Endodermal cell (in vitro differentiated cells): ENCODE measurements around the gene NBEAL2. TPM values are rescaled to one million over a fixed set of nuclear protein-coding genes. Genes with fewer than 3 reads are reported as not detected.
"Not testable (repeated sequence)": the region's sequence is repeated elsewhere in the genome, so short reads cannot be mapped to it uniquely, and the experiment has no call there.

ENCODE experiments used
- DNase-seq: peaks from one replicate; pipeline ENCODE4 v3.0.0-alpha.2; 2017
- H3K27ac ChIP-seq: 2 replicates; pipeline ENCODE4 v1.5.1; 2013; ENCODE audit warnings: mild to moderate bottlenecking, low read depth, low read length, moderate library complexity
- H3K27me3 ChIP-seq: 2 replicates; pipeline ENCODE4 v1.6.1; 2013; ENCODE audit warnings: mild to moderate bottlenecking, low read length, moderate library complexity; ENCODE audit not compliant: insufficient read depth, control insufficient read depth, poor library complexity, severe bottlenecking
- H3K36me3 ChIP-seq: 2 replicates; pipeline ENCODE4 v1.7.0; 2013; ENCODE audit warnings: mild to moderate bottlenecking, low read length, moderate library complexity; ENCODE audit not compliant: control insufficient read depth, insufficient read depth
- H3K4me1 ChIP-seq: one replicate; pipeline ENCODE4 v1.7.0; 2013; ENCODE audit warnings: low read length; ENCODE audit not compliant: control insufficient read depth, insufficient read depth
- H3K4me3 ChIP-seq: 2 replicates; pipeline ENCODE4 v1.5.1; 2013; ENCODE audit warnings: mild to moderate bottlenecking, low read length, moderate library complexity
- H3K9ac ChIP-seq: 2 replicates; pipeline ENCODE4 v1.6.1; 2013; ENCODE audit warnings: mild to moderate bottlenecking, low read length, moderate library complexity; ENCODE audit not compliant: poor library complexity, severe bottlenecking; ENCODE audit errors: extremely low read depth
- H3K9me3 ChIP-seq: 2 replicates; pipeline ENCODE4 v1.6.1; 2013; ENCODE audit warnings: mild to moderate bottlenecking, low read length, moderate library complexity; ENCODE audit not compliant: control insufficient read depth
- H3K27ac Mint-ChIP-seq: 2 replicates; pipeline ENCODE4 v1.8.0; 2020; ENCODE audit warnings: mixed read lengths
- H3K27me3 Mint-ChIP-seq: 2 replicates; pipeline ENCODE4 v1.8.0; 2021; ENCODE audit warnings: mild to moderate bottlenecking, mixed read lengths; ENCODE audit not compliant: insufficient read depth
- H3K36me3 Mint-ChIP-seq: 2 replicates; pipeline ENCODE4 v1.8.0; 2020; ENCODE audit warnings: low read depth, mixed read lengths
- H3K4me1 Mint-ChIP-seq: 2 replicates; pipeline ENCODE4 v1.8.0; 2020; ENCODE audit warnings: mixed read lengths
- H3K4me3 Mint-ChIP-seq: 2 replicates; pipeline ENCODE4 v1.8.0; 2020; ENCODE audit warnings: mild to moderate bottlenecking, moderate library complexity, mixed read lengths
- H3K9me3 Mint-ChIP-seq: 2 replicates; pipeline ENCODE4 v1.8.0; 2020; ENCODE audit warnings: mild to moderate bottlenecking, mixed read lengths
- CTCF ChIP-seq: fragments of 200-600 bp; sonication (generic); conservative IDR thresholded peaks from 2 replicates; pipeline ENCODE4 v1.5.0; 2021; ENCODE audit warnings: antibody characterized with exemption, mild to moderate bottlenecking
- WGBS, 2 experiments: methylation state at CpG; one replicate each; pipeline versions ENCODE4 v1.1.5 to v1.1.7; 2013; ENCODE audit warnings: missing lambda C conversion rate in 2 of 2, mixed read lengths in 1 of 2; ENCODE audit not compliant: insufficient coverage in 1 of 2, insufficient read length in 1 of 2; 5-methylcytosine and 5-hydroxymethylcytosine counted together
- total RNA-seq, 2 donors: library from RNA; stranded (reverse); fragmentation: NEBNext Ultra II Directional in 1 of 2; extraction: Animal tissue kit (Norgen Biotek cat#: 25700) in 1 of 2; gene quantifications; 2 replicates in 1 of 2; 3 replicates in 1 of 2; pipeline ENCODE4 v1.2.1, GENCODE V29; 2021

NBEAL2 gene
- total RNA-seq, 2 donors from 2014 or later: 59.2 to 64.0 TPM

GRCh38 chr3:47028146-47028545, 48.7 kb downstream of the NBEAL2 start:
- Histone ChIP-seq H3K27me3 (no peaks in the 10 kb centered on the region), H3K27ac (peak overlapping the region; percentile 7), H3K36me3 (peaks cover 14% of the 10 kb centered on the region), H3K4me3 (no peak overlapping the region), H3K4me1 (peaks cover 12% of the 10 kb centered on the region), H3K9ac (peak overlapping the region; percentile 2), H3K9me3 (no peaks in the 10 kb centered on the region)
- Mint-ChIP-seq H3K36me3 (peaks cover 24% of the 10 kb centered on the region), H3K27me3 (no peaks in the 10 kb centered on the region), H3K27ac (peak overlapping the region; percentile 84), H3K4me3 (no peak overlapping the region), H3K4me1 (peaks cover 33% of the 10 kb centered on the region), H3K9me3 (no peaks in the 10 kb centered on the region)
- TF ChIP-seq CTCF: no peak
- DNase-seq: peak; percentile 52
- WGBS, 2 experiments: 73 to 83% methylated on average over 1 to 3 of the region's 3 CpGs

- no peak for DNase-seq
- peaks cover 16% of the 10 kb centered on the region for H3K36me3 ChIP-seq
- peaks cover 12% of the 10 kb centered on the region for H3K4me1 ChIP-seq
- TF ChIP-seq CTCF: no peak
- H3K4me3 Mint-ChIP-seq: no peak overlapping the region
- WGBS, 2 experiments: 100% methylated on average over 1 of the region's 1 CpG
- H3K9me3 ChIP-seq: no peaks in the 10 kb centered on the region
- H3K27ac Mint-ChIP-seq: peak overlapping the region; percentile 84
- no peaks in the 10 kb centered on the region for H3K27me3 ChIP-seq
- H3K9me3 Mint-ChIP-seq: no peaks in the 10 kb centered on the region
- peaks cover 33% of the 10 kb centered on the region for H3K4me1 Mint-ChIP-seq
- H3K9ac ChIP-seq: no peak overlapping the region
- H3K27me3 Mint-ChIP-seq: no peaks in the 10 kb centered on the region
- H3K27ac ChIP-seq: no peak overlapping the region
- no peak overlapping the region for H3K4me3 ChIP-seq
- H3K36me3 Mint-ChIP-seq: peaks cover 27% of the 10 kb centered on the region
Observed at GRCh38 chr3:47028667-47029066, 49.2 kb downstream of the NBEAL2 start.

- H3K36me3 ChIP-seq: peaks cover 36% of the 10 kb centered on the region
- not testable (repeated sequence) for H3K9me3 Mint-ChIP-seq, DNase-seq, H3K9ac ChIP-seq, H3K4me3 ChIP-seq, H3K4me1 ChIP-seq, H3K9me3 ChIP-seq, H3K27me3 Mint-ChIP-seq, H3K27ac ChIP-seq, H3K27ac Mint-ChIP-seq, H3K27me3 ChIP-seq, H3K4me3 Mint-ChIP-seq
- 89 to 100% methylated on average over 1 to 2 of the region's 4 CpGs for WGBS, 2 experiments
- Mint-ChIP-seq H3K36me3 (peaks cover 44% of the 10 kb centered on the region), H3K4me1 (peaks cover 17% of the 10 kb centered on the region)
Observed at GRCh38 chr3:47031041-47031440, 51.6 kb downstream of the NBEAL2 start.

DNA sequence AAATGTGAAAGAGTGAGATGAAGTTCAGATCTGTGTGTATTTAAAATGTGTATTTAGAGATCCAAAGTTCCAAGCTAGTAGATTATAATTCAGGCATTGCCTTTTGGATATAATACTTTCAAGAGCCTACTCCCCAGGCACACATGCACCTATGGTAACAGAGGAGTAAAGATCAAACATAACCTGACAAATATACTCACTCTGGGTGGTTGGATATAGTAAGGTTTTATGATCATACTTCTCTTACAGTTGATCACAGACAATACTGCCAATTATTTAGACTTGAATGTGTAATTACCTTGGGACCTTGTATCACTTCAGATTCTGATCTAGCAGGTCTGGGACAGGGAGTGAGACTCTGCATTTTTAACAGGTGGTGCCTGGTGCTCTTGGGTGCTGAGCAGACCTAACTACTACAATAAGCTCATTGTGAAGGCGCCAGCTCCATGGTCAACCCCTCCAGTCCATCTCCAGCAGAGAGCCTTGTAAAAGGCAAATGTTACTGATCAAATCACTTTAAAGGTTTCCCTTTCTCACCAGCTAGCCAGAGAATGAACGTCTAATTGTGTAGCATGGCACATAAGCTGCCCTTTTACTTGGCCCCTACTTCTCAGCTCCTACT, 55.5 kb downstream of the NBEAL2 start:
- Mint-ChIP-seq H3K27ac (no peak overlapping the region), H3K4me3 (no peak overlapping the region), H3K9me3 (peaks cover 7% of the 10 kb centered on the region), H3K4me1 (no peaks in the 10 kb centered on the region), H3K36me3 (peaks cover 56% of the 10 kb centered on the region), H3K27me3 (no peaks in the 10 kb centered on the region)
- DNase-seq: no peak
- no peaks in the 10 kb centered on the region for H3K4me1 ChIP-seq
- H3K27me3 ChIP-seq: no peaks in the 10 kb centered on the region
- H3K4me3 ChIP-seq: no peak overlapping the region
- H3K36me3 ChIP-seq: peaks cover 66% of the 10 kb centered on the region
- no peak overlapping the region for H3K27ac ChIP-seq
- H3K9me3 ChIP-seq: no peaks in the 10 kb centered on the region
- no peak overlapping the region for H3K9ac ChIP-seq
- no peak for TF ChIP-seq CTCF
- 96 to 97% methylated on average over 2 of the region's 2 CpGs for whole genome bisulfite sequencing, 2 experiments
